Measurements from ENCODE around the gene CEP170B. TPM values are rescaled to one million over a fixed set of nuclear protein-coding genes. Genes with fewer than 3 reads are reported as not detected.
"Not testable (repeated sequence)": the region's sequence is repeated elsewhere in the genome, so short reads cannot be mapped to it uniquely, and the experiment has no call there.

The CEP170B gene
- total and polyA plus RNA-seq, 2 donors (not counting 1 experiment from before 2014, with no cell fraction given): 0.16 to 0.59 TPM

GRCh38 chr14:104836171-104836935, 28.7 kb upstream of the CEP170B start:
- H3K4me3 Mint-ChIP-seq; H3K36me3 ChIP-seq (replicated peaks in 1 of 2; ENCODE audit: control extremely low read depth in 1 of 2, control insufficient read depth in 1 of 2, extremely low read depth in 1 of 2, insufficient read depth in 2 of 2, low read length in 1 of 2); intact Hi-C loops (cut with micrococcal nuclease); H3K9me3 Mint-ChIP-seq (ENCODE audit: insufficient read depth); H3K9me3 ChIP-seq (ENCODE audit: control extremely low read depth in 1 of 3, control insufficient read depth in 2 of 3, insufficient read depth in 1 of 3, low read length in 2 of 3); H3K4me3 ChIP-seq (ENCODE audit: control extremely low read depth in 1 of 5, extremely low read depth in 1 of 5, insufficient read depth in 1 of 5, low read depth in 2 of 5, low read length in 4 of 5); H3K9ac ChIP-seq (ENCODE audit: low read length); H3K27me3 ChIP-seq (replicated peaks in 1 of 4; ENCODE audit: control extremely low read depth in 1 of 4, control insufficient read depth in 3 of 4, insufficient read depth in 4 of 4, low read length in 3 of 4); H2AFZ ChIP-seq (ENCODE audit: insufficient read depth, low read depth, low read length, poor library complexity, severe bottlenecking); H3K4me1 ChIP-seq (ENCODE audit: control insufficient read depth in 2 of 2, insufficient read depth in 2 of 2, low read length in 2 of 2); H3K4me1 Mint-ChIP-seq; H3K79me2 ChIP-seq (ENCODE audit: control insufficient read depth, insufficient read depth, low read length); H4K20me1 ChIP-seq (ENCODE audit: control insufficient read depth, insufficient read depth, low read length, poor library complexity, severe bottlenecking); POLR2A ChIA-PET; DNase-seq; H3K27ac Mint-ChIP-seq; H3K27me3 Mint-ChIP-seq; H3K4me2 ChIP-seq (replicated peaks; ENCODE audit: low read depth, low read length, poor library complexity, severe bottlenecking); H3K27ac ChIP-seq (ENCODE audit: low read length in 2 of 2); CTCF ChIA-PET; ATAC-seq (ENCODE audit: low read depth): not testable (repeated sequence)
- WGBS (ENCODE audit: insufficient coverage): 95% methylated on average over 15 of the region's 41 CpGs

- POLR2A ChIA-PET: no interaction called here
Observed at GRCh38 chr14:104841730-104842129, 23.3 kb upstream of the CEP170B start.

More at GRCh38 chr14:104841730-104842129, 23.3 kb upstream of the CEP170B start:
- no peak overlapping the region for H3K27ac Mint-ChIP-seq
- CTCF ChIA-PET: no interaction called here
- no peak overlapping the region for H3K4me3 Mint-ChIP-seq
- peaks cover 2% of the 10 kb centered on the region for H3K9me3 Mint-ChIP-seq (ENCODE audit: insufficient read depth)
- H3K9me3 ChIP-seq (ENCODE audit: control extremely low read depth in 1 of 3, control insufficient read depth in 2 of 3, insufficient read depth in 1 of 3, low read length in 2 of 3): peaks cover 0 to 9% (median 1%) of the 10 kb centered on the region in 3 donors
- H2AFZ ChIP-seq (ENCODE audit: insufficient read depth, low read depth, low read length, poor library complexity, severe bottlenecking): no peak overlapping the region
- TF ChIP-seq EZH2 (IDR thresholded peaks at IDR 0.05; ENCODE audit: borderline replicate concordance, insufficient read depth, low read depth, low read length, poor library complexity, severe bottlenecking): no peak
- TF ChIP-seq, protein P1, sequence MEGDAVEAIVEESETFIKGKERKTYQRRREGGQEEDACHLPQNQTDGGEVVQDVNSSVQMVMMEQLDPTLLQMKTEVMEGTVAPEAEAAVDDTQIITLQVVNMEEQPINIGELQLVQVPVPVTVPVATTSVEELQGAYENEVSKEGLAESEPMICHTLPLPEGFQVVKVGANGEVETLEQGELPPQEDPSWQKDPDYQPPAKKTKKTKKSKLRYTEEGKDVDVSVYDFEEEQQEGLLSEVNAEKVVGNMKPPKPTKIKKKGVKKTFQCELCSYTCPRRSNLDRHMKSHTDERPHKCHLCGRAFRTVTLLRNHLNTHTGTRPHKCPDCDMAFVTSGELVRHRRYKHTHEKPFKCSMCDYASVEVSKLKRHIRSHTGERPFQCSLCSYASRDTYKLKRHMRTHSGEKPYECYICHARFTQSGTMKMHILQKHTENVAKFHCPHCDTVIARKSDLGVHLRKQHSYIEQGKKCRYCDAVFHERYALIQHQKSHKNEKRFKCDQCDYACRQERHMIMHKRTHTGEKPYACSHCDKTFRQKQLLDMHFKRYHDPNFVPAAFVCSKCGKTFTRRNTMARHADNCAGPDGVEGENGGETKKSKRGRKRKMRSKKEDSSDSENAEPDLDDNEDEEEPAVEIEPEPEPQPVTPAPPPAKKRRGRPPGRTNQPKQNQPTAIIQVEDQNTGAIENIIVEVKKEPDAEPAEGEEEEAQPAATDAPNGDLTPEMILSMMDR (IDR thresholded peaks at IDR 0.05): no peak
- peaks cover 12 to 21% of the 10 kb centered on the region in 2 donors for H3K4me1 ChIP-seq (ENCODE audit: control insufficient read depth in 2 of 2, insufficient read depth in 2 of 2, low read length in 2 of 2)
- H3K27me3 ChIP-seq (replicated peaks in 1 of 4; ENCODE audit: control extremely low read depth in 1 of 4, control insufficient read depth in 3 of 4, insufficient read depth in 4 of 4, low read length in 3 of 4): peaks cover 0 to 44% (median 34%) of the 10 kb centered on the region in 4 experiments
- peaks cover 10% of the 10 kb centered on the region for H3K4me1 Mint-ChIP-seq
- H3K4me3 ChIP-seq (ENCODE audit: control extremely low read depth in 1 of 5, extremely low read depth in 1 of 5, insufficient read depth in 1 of 5, low read depth in 2 of 5, low read length in 4 of 5): no peak overlapping the region
- no peak overlapping the region for H3K27ac ChIP-seq (ENCODE audit: low read length in 2 of 2)
- no peaks in the 10 kb centered on the region for H3K79me2 ChIP-seq (ENCODE audit: control insufficient read depth, insufficient read depth, low read length)
- no peaks in the 10 kb centered on the region for H3K36me3 ChIP-seq (replicated peaks in 1 of 2; ENCODE audit: control extremely low read depth in 1 of 2, control insufficient read depth in 1 of 2, extremely low read depth in 1 of 2, insufficient read depth in 2 of 2, low read length in 1 of 2)
- H3K4me2 ChIP-seq (replicated peaks; ENCODE audit: low read depth, low read length, poor library complexity, severe bottlenecking): no peak overlapping the region
- ATAC-seq (ENCODE audit: low read depth) (no peak), DNase-seq (no peak)
- intact Hi-C loops (cut with micrococcal nuclease): no loop called here
- H3K27me3 Mint-ChIP-seq: peaks cover 44% of the 10 kb centered on the region
- H3K9ac ChIP-seq (ENCODE audit: low read length): no peak overlapping the region
- no CpG with 5 or more reads among the region's 1 CpG for WGBS (ENCODE audit: insufficient coverage)
- H4K20me1 ChIP-seq (ENCODE audit: control insufficient read depth, insufficient read depth, low read length, poor library complexity, severe bottlenecking): no peaks in the 10 kb centered on the region
